ENCODE results near the gene EYA2.

The EYA2 gene

DNA sequence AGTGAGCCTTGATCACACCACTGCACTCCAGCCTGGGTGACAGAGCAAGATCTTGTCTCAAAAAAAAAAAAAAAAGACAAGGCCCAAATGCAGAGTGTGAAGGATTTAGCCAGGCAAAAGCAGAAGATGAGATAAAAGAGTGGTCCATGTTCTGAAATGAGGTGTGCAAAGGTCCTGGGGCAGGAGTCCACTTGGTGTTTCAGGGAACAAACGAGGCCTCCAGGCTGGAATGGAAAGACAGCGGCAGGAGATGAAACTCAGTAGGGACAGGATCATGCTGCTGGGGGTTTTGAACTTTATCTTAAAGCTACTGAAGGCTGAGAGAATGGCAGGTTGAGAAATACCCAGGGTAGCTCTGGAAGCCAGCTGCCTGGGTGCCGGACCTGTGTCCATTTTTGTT is 283.6 kb downstream of the EYA2 start:
- TF ChIP-seq, protein P1, sequence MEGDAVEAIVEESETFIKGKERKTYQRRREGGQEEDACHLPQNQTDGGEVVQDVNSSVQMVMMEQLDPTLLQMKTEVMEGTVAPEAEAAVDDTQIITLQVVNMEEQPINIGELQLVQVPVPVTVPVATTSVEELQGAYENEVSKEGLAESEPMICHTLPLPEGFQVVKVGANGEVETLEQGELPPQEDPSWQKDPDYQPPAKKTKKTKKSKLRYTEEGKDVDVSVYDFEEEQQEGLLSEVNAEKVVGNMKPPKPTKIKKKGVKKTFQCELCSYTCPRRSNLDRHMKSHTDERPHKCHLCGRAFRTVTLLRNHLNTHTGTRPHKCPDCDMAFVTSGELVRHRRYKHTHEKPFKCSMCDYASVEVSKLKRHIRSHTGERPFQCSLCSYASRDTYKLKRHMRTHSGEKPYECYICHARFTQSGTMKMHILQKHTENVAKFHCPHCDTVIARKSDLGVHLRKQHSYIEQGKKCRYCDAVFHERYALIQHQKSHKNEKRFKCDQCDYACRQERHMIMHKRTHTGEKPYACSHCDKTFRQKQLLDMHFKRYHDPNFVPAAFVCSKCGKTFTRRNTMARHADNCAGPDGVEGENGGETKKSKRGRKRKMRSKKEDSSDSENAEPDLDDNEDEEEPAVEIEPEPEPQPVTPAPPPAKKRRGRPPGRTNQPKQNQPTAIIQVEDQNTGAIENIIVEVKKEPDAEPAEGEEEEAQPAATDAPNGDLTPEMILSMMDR (IDR thresholded peaks at IDR 0.05; ENCODE audit: insufficient read depth, low read depth, low read length, missing control alignments), result no peak
- no peak for DNase-seq (ENCODE audit: low read depth)
- no peak overlapping the region for H3K4me3 ChIP-seq (ENCODE audit: low read depth, low read length)

DNA sequence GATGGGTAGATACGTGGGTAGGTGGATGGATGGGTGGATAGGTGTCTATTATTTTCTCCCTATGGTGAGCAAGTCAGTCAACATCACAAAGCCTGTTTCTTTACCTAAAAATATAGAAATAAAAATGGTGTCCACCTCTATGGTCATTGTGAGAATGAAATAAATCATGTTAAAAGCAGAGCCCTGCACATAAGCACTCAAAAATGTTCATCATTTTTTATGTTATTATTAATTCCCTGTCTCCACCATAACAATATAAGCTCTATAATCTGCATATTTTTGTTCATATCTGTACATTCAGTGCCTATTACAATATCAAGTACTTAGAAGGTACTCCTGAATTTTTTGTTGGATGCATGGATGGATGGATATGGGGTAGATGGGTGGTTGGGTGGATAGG is 284.2 kb downstream of the EYA2 start:
- no peak for DNase-seq (ENCODE audit: low read depth)
- TF ChIP-seq, protein P1 (IDR thresholded peaks at IDR 0.05; ENCODE audit: insufficient read depth, low read depth, low read length, missing control alignments), result no peak
- H3K4me3 ChIP-seq (ENCODE audit: low read depth, low read length), result no peak overlapping the region

DNA sequence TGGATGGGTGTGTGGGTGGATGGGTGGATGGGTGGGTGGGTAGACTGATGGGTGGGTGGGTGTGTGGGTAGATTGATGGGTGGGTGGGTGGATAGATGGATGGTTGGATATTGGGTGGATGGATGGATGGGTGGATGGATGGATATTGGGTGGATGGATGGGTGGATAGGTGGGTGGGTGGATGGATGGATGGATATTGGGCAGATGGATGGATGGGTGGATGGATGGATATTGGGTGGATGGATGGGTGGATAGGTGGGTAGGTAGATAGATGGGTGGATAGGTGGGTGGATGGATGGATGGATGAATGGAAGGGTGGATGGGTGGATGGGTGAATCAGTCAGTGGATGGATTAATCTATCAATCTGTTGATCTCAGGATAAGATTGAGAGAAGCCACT is 284.6 kb downstream of the EYA2 start:
- TF ChIP-seq, protein P1 (IDR thresholded peaks at IDR 0.05; ENCODE audit: insufficient read depth, low read depth, low read length, missing control alignments), result no peak
- H3K4me3 ChIP-seq (ENCODE audit: low read depth, low read length), result no peak overlapping the region
- no peak for DNase-seq (ENCODE audit: low read depth)

DNA sequence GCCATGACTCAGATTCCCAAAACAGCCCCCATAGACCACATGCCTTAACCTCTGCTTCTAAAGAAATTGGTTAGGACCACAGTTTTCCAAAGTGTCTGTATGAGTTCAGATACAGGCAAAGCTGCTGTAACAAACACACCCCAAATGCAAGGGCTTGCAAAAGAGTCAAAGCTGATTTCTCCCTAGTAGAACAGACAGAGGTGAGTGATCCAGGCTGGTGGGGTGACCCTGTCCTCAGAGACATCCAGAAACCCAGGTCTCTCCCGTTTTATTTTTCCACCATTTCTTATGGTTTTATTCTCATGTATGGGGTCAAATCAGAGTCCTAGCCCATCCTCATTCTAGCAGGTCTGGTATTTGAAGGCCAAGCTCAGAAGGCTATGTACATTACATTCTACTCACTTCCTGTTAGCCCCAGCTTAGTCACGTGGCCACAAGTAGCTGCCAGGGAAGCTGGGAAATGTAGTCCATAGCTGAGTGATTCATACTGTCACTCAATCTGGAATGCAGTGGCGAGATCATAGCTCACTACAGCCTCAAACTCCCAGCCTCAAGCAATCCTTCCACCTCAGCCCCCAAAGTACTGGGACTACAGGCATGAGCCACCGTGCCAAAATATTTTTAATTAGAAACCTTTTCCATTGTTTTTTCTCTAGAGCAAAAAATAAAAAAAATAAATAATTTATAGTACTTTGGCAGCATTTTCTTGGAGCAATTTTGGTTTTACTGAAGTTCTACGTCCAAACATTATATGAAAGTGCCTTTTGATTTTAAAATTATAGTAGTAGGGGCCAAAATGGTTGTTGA is 286.6 kb downstream of the EYA2 start:
- TF ChIP-seq, protein P1 (IDR thresholded peaks at IDR 0.05; ENCODE audit: insufficient read depth, low read depth, low read length, missing control alignments), result no peak
- peak; percentile 69 for DNase-seq (ENCODE audit: low read depth)
- H3K4me3 ChIP-seq (ENCODE audit: low read depth, low read length), result no peak overlapping the region

DNA sequence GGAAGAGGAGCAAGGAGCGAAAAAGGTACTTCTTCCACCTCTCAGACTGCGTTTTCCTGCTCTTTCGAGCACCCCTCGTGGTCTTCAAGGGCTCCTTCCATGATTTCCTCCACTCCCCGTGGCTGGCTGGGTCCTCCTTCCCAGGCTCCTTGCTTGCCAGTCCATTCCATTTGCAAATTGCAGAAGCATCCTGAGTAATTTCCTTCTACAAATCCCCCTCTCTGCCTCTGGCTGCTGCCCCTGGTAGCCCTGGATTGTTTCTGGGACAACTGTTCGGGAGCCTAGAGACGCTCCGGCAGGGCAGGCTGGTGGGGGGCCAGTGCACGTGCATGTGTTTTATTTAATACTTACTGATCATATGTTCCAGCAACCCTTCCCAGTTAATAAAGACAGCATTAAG is 288.7 kb downstream of the EYA2 start:
- no peak overlapping the region for H3K4me3 ChIP-seq (ENCODE audit: low read depth, low read length)
- TF ChIP-seq, protein P1 (IDR thresholded peaks at IDR 0.05; ENCODE audit: insufficient read depth, low read depth, low read length, missing control alignments), result no peak
- DNase-seq (ENCODE audit: low read depth), result no peak

DNA sequence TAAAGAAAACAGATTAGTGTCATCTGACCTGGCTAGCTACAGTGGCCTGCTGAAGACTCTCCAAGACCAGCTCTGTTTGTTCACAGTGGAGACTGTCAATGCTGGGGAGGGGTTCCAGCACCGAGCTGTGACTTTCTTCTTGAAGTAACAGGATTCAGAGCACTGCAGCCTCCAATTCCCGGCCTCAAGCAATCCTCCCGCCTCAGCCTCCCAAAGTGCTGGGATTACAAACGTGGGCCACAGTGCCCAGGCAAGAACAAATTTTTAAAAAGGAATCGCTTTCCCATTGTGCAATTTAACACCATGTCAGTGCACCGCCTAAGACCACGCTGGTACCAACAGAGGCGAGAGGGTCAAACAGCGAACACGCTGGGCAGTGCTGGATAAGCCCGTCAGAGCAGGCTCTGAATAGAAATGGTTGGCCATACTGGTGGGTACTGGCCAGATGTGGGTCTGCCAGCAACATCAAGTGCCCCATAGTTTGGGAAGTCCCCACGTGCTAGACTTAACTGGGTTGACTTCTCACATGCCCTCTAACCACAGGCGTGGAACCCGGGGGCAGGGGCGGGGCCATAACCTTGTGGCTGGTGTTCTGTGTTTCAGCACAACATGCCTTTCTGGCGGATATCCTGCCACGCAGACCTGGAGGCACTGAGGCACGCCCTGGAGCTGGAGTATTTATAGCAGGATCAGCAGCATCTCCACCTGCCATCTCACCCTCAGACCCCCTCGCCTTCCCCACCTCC is 293.0 kb downstream of the EYA2 start:
- no peak overlapping the region for H3K4me3 ChIP-seq (ENCODE audit: low read depth, low read length)
- TF ChIP-seq, protein P1 (IDR thresholded peaks at IDR 0.05; ENCODE audit: insufficient read depth, low read depth, low read length, missing control alignments), result no peak
- DNase-seq (ENCODE audit: low read depth), result peak; percentile 36
